ENCODE measurements around the gene PAM.

DNA sequence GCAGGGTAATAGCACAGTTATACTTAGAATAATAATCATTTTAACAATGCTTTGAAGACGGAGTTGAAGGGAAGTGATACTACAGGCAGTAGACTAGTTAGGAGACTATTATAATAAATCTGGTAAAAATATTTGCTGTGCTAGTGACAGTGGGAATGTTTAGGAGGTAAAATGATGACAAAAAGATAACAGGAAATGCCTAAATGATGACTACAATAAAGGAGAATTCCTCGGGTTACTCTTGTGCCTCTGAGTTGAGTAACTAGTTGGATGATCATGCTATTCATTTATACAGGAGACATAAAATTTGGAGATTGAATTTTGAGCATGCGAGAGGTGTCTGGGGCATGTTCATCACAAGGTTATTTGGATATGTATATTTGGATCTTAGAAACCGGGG, 32.2 kb upstream of the PAM start:
- TF ChIP-seq POLR2AphosphoS5 (IDR thresholded peaks at IDR 0.05), result no peak
- TF ChIP-seq POLR2A (IDR thresholded peaks at IDR 0.05), result no peak
- TF ChIP-seq, protein P1, sequence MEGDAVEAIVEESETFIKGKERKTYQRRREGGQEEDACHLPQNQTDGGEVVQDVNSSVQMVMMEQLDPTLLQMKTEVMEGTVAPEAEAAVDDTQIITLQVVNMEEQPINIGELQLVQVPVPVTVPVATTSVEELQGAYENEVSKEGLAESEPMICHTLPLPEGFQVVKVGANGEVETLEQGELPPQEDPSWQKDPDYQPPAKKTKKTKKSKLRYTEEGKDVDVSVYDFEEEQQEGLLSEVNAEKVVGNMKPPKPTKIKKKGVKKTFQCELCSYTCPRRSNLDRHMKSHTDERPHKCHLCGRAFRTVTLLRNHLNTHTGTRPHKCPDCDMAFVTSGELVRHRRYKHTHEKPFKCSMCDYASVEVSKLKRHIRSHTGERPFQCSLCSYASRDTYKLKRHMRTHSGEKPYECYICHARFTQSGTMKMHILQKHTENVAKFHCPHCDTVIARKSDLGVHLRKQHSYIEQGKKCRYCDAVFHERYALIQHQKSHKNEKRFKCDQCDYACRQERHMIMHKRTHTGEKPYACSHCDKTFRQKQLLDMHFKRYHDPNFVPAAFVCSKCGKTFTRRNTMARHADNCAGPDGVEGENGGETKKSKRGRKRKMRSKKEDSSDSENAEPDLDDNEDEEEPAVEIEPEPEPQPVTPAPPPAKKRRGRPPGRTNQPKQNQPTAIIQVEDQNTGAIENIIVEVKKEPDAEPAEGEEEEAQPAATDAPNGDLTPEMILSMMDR (IDR thresholded peaks at IDR 0.05), result no peak

All from transverse colon (tissue), 4 donors.